Stimulated activated CD4-positive, alpha-beta T cell treated with anti-CD3 and anti-CD28 coated beads, Interleukin-15, amount 100 ng/mL, for 48 hours (primary cell): ENCODE results near the gene ASCC3.

ENCODE experiments used
- DNase-seq, 2 donors: peaks; one replicate each; pipeline ENCODE4 v3.0.0-alpha.2; 2020; ENCODE audit warnings: low read depth in 2 of 2

Gene ASCC3

DNA sequence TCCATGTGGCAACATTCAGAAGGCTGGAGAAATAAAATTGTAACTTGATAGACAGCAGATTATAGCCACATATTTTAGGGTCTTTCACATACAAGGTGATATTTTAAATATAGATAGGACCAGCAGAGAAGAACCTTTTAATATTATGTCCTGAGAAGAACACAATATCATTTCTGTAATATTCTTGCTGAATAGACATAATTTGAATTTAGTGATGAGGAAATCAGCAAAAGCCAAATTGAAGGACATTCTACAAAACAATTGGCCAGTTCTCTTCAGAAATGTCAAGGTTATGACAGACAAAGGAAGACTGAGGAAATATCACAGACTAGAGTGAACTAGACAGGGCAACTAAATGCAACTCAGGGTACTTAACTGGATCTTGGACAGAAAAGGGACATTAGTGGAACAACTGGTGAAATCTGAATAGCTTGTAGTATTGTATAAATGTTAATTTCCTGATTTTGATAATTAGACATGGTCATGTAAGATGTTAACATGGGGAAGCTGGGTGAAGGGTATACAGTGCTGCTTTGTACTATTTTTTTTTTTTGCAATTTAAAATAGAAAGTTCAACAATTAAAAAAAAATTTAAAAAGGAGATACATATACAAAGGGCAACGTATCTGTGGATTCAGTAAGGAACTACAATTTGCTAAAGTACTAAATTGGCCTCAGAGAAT is 281.9 kb downstream of the ASCC3 start:
- DNase-seq = no peak

DNA sequence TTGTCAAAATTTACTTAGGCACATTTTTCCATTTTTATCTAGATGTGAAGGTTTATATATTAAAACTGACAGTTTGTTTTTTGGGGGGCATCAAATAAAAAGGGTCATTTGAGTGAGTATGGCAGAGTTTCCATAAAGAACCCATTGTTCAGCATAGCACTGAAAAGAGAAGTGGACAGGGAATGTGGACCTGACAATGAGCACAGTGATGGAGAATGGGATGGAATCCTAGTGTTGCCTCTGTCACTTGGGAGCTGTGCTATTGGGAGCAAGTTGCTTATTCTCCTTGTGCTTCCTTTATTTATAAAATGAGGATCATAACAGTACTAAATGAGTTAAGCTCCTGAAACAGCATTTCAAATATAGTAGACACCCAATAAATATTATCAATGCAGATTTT is 285.7 kb downstream of the ASCC3 start:
- DNase-seq = no peak

DNA sequence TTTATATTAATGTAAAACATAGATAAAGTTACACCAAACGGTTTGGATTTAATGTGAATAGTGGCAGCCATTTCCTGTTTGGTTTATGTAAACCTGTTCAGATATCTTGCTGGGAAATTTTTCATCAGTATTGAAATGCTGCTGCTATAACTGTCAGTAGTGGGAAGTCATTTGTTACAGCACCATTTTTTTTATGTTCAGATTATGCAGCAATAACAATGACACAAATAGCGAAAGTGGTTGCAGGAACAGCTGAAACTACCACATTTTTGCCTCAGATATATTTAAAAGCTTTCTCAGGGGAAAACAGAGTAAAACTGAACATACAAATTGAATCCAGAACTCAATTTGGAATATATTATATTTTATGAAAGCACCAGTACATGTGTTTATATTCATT is 287.6 kb downstream of the ASCC3 start:
- DNase-seq = no peak

DNA sequence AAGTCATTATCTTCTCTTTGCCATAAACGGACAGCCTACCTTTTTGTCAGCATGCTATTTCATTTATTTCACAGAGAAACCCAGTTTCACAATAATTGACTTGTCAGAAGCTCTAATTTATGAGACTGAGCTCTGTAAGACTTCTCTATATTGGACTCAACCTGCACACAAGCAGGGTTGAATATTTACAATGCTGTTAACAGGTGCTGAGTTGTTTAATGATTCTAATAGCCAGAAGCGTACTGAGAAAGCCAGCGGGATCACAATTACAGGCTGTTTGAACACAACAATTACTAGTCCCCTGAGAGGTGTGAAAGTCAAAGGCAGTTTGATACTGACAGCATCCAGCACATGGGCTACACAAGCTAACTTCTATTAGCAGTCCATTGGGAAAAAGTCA is 288.2 kb downstream of the ASCC3 start:
- DNase-seq = no peak

DNA sequence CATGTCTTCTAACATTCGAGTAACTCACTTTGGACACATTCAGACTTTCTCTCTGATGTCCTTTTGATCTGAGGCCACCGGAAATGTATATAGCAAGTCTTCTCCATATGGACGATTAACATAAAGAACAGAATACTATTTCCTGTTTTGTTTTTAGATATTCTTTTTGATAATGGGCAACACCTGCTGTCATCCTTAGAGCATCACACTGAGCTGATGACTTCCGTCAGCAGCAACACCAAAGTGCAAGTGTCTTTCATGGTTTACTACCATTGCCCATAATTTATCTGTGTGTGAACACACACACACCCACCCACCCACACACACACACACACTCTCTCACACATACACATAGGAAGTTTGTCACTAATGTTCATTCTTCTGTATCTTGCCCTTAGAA is 303.7 kb downstream of the ASCC3 start:
- DNase-seq = no peak

DNA sequence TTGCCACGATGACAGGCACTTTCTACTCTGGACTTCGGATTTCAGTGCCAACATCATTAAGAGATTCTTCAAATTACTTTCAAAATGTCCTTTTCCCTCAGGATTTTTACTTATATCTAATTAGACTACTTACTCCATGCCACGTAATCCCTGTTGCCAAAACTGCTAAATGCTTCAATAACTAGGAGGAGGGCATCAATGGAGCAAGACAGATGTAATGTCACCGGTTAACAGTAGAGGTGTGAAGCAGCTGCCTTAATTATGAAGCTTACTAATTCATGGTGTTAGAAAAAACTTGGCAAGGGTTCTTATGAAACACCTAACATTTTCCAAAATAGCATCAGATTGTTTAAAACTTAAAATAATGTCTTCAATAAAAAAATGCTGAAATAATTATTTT is 305.2 kb downstream of the ASCC3 start:
- no peak for DNase-seq

DNA sequence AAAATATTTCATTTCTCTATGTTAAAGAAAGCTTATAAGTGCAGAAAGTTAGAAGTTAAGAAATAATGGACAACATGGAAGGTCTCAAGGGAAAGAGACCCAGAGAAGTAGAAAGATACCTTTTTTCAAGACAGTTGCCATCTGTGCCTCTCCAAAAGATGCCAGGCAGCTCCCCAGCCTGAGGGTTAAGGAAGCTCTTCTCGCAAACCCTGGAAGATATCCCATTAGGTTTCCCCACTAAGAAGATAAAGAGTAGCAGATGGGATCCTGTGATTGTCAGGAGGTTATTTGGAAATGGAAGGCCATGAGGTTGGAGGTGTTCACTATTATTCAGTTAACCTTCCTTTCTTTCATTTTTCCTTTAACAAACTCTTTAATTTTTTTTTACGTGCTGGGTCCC is 306.3 kb downstream of the ASCC3 start:
- no peak for DNase-seq

DNA sequence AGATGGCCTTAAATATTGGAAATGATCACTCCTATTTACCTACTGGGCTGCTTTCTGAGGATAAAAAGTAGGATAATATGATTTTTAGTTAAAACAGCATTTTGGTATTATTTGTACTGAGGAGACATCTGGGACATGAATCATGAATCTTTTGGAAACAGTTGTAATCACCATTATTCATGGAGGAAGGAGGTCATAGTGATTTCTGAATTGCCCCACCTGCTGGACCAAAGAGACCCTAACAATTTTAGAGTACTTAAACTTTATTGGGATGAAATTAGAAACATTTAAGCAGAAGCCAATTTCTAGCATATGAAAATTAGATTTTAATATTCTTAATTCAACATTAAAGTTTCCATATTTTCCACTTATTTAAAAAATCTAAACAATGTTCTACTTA is 308.0 kb downstream of the ASCC3 start:
- DNase-seq = no peak

DNA sequence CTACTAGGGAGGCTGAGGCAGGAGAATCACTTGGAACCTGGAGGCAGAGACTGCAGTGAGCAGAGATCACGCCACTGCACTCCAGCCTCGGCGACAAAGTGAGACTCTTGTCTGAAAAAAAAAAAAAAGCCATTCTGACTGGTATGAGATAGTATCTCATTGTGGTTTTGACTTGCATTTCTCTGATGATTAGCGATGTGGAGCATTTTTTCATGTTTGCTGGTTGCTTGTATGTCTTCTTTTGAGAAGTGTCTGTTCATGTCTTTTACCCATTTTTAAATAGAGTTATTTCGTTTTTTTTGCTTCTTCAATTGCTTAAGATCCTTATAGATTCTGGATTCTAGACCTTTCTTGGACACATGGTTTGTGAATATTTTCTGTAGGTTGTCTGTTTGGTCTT is 312.9 kb downstream of the ASCC3 start:
- no peak for DNase-seq

DNA sequence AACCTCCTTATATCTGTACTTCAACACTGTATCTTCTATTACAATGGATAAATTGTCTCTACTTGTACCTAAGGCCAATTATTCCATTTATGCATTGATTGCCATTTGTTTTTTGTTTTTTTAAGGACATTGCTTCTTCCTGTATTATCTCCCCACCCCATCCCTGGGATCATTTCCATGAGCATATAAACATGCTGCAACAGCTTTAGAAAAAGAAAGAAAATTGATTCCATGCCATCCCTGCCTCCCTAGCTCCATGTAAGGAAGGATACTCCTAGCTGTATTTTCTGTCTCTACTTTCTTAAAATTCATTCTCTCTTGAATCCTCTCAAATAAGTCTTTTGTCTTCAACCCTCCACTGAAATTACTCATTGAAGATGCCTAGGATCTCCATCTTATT is 314.6 kb downstream of the ASCC3 start:
- DNase-seq = no peak

DNA sequence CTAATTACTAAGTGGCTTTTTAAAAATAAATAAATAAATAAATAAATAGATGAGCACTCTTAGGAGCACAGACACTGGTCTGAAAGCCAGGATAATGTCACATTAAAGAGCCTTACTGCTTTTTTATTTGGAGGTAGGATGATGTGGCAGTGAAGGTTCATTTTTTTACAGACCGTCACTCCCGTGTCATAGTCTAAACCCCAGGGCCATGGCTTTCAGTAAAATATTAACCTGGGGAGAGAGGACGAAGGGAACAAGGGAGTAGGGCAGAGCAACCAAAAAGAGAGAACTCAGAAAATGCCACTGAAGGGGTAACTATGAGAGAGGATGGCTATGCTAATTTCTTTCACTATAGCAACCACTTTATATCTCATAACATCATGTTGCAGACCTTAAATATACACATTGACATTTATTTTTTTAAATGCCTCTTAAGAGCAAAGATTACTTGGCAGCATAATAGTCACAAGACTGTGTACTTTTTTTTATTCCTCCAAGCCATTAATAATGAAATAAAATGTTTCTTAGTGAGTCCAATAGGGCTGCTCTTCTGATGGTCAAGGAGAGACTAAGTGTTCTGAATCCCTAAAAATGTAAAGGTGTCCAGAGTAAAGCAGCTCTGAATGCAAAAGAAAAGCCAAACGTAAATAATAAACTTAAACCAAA is 315.6 kb downstream of the ASCC3 start:
- no peak for DNase-seq

DNA sequence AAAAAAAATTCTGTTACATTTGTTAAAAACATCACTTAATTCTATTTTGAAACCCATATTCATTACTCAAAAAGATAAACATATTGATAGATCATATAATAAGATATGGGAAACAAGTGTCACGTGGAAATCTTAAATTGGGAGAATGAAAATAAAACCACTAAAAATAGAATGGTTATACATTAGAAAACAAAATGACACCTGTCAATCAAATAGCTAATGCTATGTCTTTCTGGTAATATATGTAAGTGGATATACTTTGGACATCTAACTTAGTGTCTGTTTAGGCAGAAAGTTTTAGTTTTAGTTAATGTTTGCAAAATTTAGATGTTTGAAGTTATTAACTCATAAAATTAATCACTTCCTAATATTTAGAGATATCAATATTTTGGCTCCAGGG is 321.3 kb downstream of the ASCC3 start:
- DNase-seq = no peak

DNA sequence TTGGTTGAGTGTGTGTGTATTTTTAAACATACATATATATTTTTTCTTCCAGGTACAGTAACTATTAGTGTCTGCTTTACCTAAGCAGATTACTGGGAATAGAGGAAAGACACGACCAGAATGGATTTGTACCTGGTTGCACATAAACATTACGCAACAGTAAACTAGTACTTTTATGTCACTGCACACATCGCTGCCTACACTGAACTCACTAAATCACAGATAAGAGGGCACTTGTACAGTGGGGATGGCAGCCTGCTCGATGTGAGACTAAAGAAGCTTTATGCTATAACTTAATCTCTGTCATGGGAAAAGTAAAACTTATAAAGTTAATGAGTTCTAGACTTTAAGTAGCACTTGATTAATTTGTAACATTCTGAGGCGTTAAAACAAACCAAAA is 326.9 kb downstream of the ASCC3 start:
- DNase-seq = no peak

DNA sequence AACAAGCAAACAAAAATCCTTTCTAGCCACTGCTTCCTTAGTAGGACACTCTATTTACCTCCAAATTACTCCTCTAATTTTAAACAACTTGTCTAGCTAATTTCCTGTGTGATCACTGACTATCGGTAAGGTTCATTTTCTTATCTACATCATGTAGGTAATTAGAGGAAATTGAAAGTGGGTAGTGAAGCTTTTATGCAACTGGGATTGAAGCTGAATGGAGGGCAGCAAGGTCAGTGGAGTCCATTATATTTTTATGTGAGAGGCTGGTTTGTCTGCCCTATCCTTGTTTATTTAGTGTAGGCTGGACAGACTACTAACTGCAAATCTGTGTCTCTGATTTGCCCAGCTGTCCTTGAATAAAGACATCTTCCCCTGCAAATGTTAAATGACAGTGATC is 327.9 kb downstream of the ASCC3 start:
- no peak for DNase-seq

DNA sequence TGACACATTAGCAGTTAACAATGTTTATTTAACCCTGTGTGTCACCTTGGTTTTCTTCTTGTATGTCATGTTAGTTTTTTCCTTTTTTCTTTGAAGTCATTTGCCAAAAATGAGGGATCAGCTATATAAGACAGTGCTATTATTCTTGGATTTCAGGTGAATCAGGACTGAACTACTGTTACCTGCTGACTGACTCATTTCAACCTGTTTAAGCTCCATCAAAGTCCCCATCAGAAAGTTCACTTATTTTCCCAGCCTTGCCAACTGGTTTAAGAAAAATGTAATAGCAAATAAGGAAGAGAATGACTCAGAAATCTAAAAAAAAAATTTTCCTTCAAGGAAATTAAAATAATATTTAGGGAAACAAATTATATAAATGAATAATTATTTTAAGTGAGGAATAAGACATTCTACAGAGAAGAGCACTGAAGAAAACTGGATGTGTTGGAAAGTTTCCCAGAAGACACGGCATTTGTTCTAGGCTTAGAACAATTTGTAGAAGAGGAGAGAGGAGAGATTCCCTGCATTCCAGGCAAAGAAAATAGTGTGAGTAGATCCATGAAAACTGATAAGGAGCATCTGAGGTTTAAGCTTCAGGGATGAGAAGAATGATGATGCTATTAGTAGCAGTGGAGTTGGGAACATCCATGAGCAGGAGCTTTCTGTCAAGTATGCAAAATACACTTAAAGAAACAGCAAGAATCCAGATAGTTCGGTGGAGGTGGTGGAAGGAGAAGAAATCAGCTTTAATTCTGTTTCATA is 331.5 kb downstream of the ASCC3 start:
- DNase-seq = no peak

DNA sequence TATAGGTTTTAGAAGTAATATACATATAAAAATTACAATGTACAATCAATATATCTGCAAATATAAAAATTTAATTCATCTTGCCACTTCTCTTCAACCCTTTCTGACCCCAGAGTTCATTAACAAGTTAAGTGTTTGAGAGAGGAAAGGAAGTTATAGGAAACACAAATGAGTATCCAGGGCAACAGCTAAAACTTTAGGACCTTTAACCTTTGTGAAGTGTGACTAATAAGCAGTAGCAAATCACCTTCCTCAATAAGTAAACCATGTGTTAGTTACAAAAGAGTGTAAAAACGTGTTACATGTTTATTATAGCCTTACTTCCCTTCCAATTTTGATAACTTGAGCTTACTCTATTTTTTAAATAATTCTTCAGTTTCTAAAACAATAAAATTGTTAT is 343.0 kb downstream of the ASCC3 start:
- DNase-seq = no peak

DNA sequence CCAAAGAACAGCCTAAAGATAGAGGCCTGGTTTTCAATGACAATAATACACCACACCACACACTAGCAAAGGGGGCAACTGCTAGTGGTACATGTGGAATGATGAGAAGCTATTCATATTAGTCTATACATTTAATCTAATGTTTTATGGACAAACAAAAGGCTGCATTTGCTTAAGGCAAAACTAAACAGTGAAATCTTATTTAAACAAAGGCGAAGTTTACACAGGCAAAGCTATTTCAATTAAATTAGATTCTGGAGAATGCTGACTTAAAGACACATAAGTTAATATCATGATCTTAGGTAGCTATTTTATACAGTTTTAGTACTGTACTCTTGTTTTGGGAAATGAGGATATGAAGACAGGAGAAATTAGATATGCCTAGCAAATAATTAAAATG is 362.5 kb downstream of the ASCC3 start:
- no peak for DNase-seq

DNA sequence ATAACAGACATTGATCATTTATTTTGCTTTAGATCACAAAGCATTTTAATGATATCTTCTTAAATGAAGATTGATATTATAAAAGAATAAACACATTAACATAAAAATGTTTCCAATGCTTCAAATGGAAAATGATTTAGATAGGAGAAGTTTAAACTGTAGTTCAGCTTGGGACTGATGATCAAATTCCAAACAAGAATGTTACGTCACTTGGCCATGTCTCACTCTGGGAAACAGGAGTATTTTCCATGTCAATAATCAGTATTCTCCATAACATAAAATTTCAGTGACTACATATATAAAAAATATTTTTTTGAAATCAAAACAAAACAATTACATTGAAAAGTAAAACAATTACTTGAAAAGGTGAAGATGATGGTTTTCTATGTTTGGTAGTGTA is 363.5 kb downstream of the ASCC3 start:
- DNase-seq = no peak

DNA sequence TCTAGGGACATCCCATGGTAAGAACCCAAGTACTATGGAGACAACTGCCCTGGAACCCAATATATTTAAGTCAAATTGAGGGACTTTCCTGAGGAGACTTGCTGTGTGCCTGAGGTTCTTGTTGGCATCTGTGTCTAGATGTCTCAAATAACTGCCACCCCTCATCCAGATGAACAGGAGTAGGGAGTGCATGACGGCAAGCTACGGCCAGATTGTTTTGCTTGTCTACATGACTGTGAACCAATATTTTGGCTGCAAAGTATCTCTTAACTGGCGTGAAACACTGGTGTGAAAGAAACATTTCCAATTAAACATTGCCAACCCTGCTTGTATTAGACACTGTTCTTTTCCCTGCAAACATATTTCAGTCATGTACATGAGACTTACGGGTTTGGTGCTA is 364.0 kb downstream of the ASCC3 start:
- DNase-seq = no peak

DNA sequence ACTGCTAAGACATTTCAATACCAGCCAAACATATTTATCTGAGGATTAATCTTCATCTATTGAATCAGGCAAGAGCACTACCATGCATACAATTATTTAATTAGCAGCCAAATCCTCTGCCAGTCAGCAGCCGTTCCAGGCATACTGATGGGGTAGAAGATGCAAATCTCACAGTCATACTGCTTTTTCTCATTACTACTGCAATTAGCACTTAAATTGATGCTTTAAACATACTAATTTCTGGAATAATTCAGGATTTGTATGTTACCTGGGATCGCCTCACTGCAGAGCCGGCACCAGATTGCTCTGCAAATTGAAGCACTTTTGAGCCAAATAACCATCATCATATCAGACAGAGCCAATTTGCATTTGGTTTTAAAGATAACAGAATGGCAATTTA is 366.5 kb downstream of the ASCC3 start:
- DNase-seq = no peak

DNA sequence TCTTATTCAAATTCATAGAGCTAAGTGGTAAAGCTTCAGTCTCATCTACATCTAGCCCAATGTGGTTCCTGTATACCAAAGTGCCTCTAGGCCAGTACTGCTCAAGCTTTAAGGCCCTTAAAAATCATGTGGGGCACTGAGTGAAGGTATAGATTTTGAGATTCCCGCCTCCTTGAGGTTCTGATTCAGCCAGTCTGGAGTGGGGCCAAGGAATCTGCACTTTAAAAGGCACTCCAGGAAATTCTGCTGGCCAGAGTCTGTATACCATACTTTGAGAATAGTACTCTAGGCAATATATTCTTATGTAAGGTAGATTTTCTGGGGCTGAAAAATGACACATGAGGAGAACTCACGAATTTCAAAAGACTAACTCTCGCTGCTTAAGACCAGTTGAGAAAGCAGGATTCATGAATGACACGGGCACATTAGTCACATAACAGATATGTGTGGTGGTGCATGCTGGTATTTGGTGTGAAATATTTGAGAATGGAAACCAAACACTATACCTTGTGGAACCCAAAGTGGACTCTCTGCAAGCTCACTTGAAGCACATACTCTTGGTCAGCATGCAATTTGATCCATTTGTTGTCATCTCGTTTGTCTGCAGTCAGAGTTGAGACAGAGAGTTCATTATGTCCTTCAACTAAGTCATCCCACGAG is 368.8 kb downstream of the ASCC3 start:
- no peak for DNase-seq

DNA sequence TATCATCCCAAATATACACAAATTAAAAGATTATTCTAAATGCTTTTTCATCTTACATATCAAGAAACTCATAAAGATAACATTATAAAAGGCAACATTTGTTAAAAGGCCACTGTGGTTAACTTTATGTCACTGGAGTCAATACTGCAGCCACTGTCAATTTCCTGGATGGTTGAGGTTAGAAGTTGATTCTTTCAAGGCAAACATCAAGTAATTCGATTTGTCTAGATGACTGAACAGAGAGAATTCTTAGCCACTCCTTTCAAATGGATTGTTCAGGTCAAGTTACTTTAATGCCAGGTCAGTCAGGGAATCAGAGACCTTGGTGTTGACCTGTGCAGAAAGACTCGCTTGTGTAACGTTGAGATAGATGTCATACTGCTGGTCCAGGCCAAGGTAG is 372.0 kb downstream of the ASCC3 start:
- no peak for DNase-seq

DNA sequence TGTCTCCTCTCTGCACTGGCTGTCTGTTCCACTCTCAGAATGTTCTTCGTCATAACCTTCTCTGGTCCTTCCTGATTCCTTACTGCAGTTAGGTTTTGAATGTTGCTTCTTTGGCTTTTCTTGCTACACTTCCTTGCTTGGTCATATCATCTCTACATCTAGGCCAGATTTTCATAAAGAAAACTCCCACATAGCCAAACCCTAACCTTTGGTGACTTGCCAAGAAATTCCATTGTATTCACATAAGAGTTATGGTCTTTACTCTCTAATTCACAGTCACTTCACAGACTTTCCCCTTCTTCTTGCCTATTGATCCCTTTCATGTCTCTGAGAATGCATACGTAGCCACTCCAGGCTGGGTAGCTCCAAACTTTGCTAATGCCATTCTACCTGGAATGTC is 374.5 kb downstream of the ASCC3 start:
- DNase-seq = no peak
